GM23338 (cell line): ENCODE data around the gene EPB41L4A.
"Not testable (repeated sequence)": the region's sequence is repeated elsewhere in the genome, so short reads cannot be mapped to it uniquely, and the experiment has no call there.

Experiments
- CTCF ChIP-seq, 2 experiments: fragments of 200-600 bp in 1 of 2; sonication (generic) in 1 of 2; conservative IDR thresholded peaks; 2 replicates each; pipeline versions ENCODE4 v1.5.1 to v1.6.1; 2016 to 2017; ENCODE audit warnings: antibody characterized with exemption in 2 of 2, low read depth in 2 of 2, mild to moderate bottlenecking in 2 of 2, moderate library complexity in 1 of 2
- JUNB ChIP-seq: IDR thresholded peaks from one replicate; pipeline ENCODE4 v1.6.1; 2016; ENCODE audit warnings: antibody characterized with exemption; ENCODE audit not compliant: unreplicated experiment

GRCh38 chr5:112426202-112426601, 7.1 kb upstream of the EPB41L4A start:
- not testable (repeated sequence) for TF ChIP-seq CTCF (conservative IDR thresholded peaks at IDR 0.05; ENCODE audit: low read depth in 2 of 2); JUNB
